ENCODE data around the gene COLQ.

COLQ gene

GRCh38 chr3:15523660-15524417 lies 2.3 kb upstream of the COLQ start:
- WGBS (ENCODE audit: insufficient coverage): 90% methylated on average over 4 of the region's 6 CpGs
- Histone ChIP-seq H3K4me1 (ENCODE audit: control extremely low read depth in 1 of 4, control insufficient read depth in 4 of 4, insufficient read depth in 4 of 4, low read length in 3 of 4) (peaks cover 14 to 43% (median 33%) of the 10 kb centered on the region in 4 experiments), H3K27ac (ENCODE audit: insufficient read depth in 1 of 2, low read depth in 1 of 2, low read length in 2 of 2, poor library complexity in 1 of 2, severe bottlenecking in 2 of 2) (no peak overlapping the region), H3K4me3 (ENCODE audit: control insufficient read depth in 1 of 7, extremely low read depth in 1 of 7, insufficient read depth in 4 of 7, low read depth in 2 of 7, low read length in 6 of 7) (no peak overlapping the region), H3K9me3 (ENCODE audit: control extremely low read depth in 1 of 5, control insufficient read depth in 4 of 5, insufficient read depth in 2 of 5, low read depth in 1 of 5, low read length in 4 of 5) (peaks cover 0 to 1% (median 0%) of the 10 kb centered on the region in 5 experiments), H3K36me3 (ENCODE audit: control insufficient read depth in 4 of 4, insufficient read depth in 4 of 4, low read length in 3 of 4) (no peaks in the 10 kb centered on the region), H3K27me3 (replicated peaks in 2 of 5; ENCODE audit: control insufficient read depth in 4 of 5, insufficient read depth in 5 of 5, low read length in 4 of 5) (no peaks in the 10 kb centered on the region)
- ChIA-PET POLR2A (no interaction called here), CTCF (interaction anchor here (0.6 to 1.6 kb wide), 5 partner anchors 12 to 116 kb away, joined by 3 to 5 read pairs (median 3); no protein-coding TSS in a partner anchor)
- DNase-seq: no peak

DNA sequence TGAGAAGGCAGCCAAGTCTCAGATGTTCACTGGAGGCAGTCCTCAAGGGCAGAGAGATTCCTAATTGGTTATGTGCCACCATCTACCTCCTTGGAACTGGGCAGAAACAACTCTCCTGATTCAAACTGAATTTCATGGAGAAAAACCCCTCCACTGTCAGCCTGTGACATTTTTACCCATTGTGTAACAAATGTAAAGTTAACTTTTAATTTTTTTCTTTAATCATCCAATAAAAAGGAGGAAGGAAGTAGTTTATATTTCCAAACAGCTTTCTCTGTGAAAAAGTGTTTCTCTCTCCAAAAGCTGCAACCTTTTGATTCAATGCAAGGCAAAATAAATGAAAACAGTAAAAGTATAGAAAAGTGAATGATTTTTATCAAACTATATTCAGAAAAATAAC lies 510 bp upstream of the COLQ start:
- POLR2A ChIA-PET: no interaction called here
- H3K4me3 ChIP-seq (ENCODE audit: control insufficient read depth in 1 of 7, extremely low read depth in 1 of 7, insufficient read depth in 4 of 7, low read depth in 2 of 7, low read length in 6 of 7): peak overlapping the region in 2 of 7 experiments; percentile 37 to 58
- H3K36me3 ChIP-seq (ENCODE audit: control insufficient read depth in 4 of 4, insufficient read depth in 4 of 4, low read length in 3 of 4): no peaks in the 10 kb centered on the region
- H3K27me3 ChIP-seq (replicated peaks in 2 of 5; ENCODE audit: control insufficient read depth in 4 of 5, insufficient read depth in 5 of 5, low read length in 4 of 5): no peaks in the 10 kb centered on the region
- H3K27ac ChIP-seq (ENCODE audit: insufficient read depth in 1 of 2, low read depth in 1 of 2, low read length in 2 of 2, poor library complexity in 1 of 2, severe bottlenecking in 2 of 2): no peak overlapping the region
- CTCF ChIA-PET: interaction anchor here (0.6 to 2.3 kb wide), 4 partner anchors 35 to 61 kb away, joined by 3 to 10 read pairs (median 4); no protein-coding TSS in a partner anchor
- DNase-seq: peak in 2 of 3 donors; percentile 21 to 26
- peaks cover 9 to 44% (median 28%) of the 10 kb centered on the region in 4 experiments for H3K4me1 ChIP-seq (ENCODE audit: control extremely low read depth in 1 of 4, control insufficient read depth in 4 of 4, insufficient read depth in 4 of 4, low read length in 3 of 4)
- H3K9me3 ChIP-seq (ENCODE audit: control extremely low read depth in 1 of 5, control insufficient read depth in 4 of 5, insufficient read depth in 2 of 5, low read depth in 1 of 5, low read length in 4 of 5): peaks cover 0 to 1% (median 0%) of the 10 kb centered on the region in 5 experiments

GRCh38 chr3:15520804-15521572 lies 518 bp downstream of the COLQ start:
- peaks cover 9 to 44% (median 28%) of the 10 kb centered on the region in 4 experiments for H3K4me1 ChIP-seq (ENCODE audit: control extremely low read depth in 1 of 4, control insufficient read depth in 4 of 4, insufficient read depth in 4 of 4, low read length in 3 of 4)
- DNase-seq: peak in 1 of 3 donors; percentile 25
- peak overlapping the region in 5 of 7 experiments; percentile 19 to 58 (median 37) for H3K4me3 ChIP-seq (ENCODE audit: control insufficient read depth in 1 of 7, extremely low read depth in 1 of 7, insufficient read depth in 4 of 7, low read depth in 2 of 7, low read length in 6 of 7)
- H3K36me3 ChIP-seq (ENCODE audit: control insufficient read depth in 4 of 4, insufficient read depth in 4 of 4, low read length in 3 of 4): no peaks in the 10 kb centered on the region
- CTCF ChIA-PET: interaction anchor here (0.6 to 2.5 kb wide), 7 partner anchors 10 to 1221 kb away, joined by 3 to 10 read pairs (median 4); no protein-coding TSS in a partner anchor
- H3K9me3 ChIP-seq (ENCODE audit: control extremely low read depth in 1 of 5, control insufficient read depth in 4 of 5, insufficient read depth in 2 of 5, low read depth in 1 of 5, low read length in 4 of 5): peaks cover 0 to 1% (median 0%) of the 10 kb centered on the region in 5 experiments
- no peak overlapping the region for H3K27ac ChIP-seq (ENCODE audit: insufficient read depth in 1 of 2, low read depth in 1 of 2, low read length in 2 of 2, poor library complexity in 1 of 2, severe bottlenecking in 2 of 2)
- H3K27me3 ChIP-seq (replicated peaks in 2 of 5; ENCODE audit: control insufficient read depth in 4 of 5, insufficient read depth in 5 of 5, low read length in 4 of 5): no peaks in the 10 kb centered on the region
- 4% methylated on average over 8 of the region's 14 CpGs for WGBS (ENCODE audit: insufficient coverage)
- POLR2A ChIA-PET: interaction anchor here (1.0 kb wide), 1 partner anchor 36 kb away, joined by 3 read pairs; no protein-coding TSS in a partner anchor

DNA sequence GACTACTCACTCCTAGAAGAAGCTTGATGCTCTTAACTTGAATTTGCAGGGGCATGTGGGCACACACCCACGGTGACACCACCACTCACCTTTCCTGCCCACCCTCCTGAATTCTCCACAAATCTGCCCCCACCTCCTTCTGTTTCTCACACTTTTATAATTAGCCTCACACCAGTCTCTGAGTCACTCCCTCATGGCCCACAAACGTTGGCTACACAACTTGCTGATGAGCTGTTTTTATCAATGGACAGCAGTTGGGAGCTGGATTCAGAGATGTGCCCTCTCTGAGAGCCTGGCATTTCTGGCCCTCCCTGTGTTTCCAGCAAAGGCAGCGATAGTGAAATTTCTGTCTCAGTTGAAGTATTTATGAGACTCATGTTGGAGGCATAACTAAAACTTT lies 1.3 kb downstream of the COLQ start:
- ChIA-PET CTCF (interaction anchor here (1.0 to 2.5 kb wide), 5 partner anchors 9 to 40 kb away, joined by 3 to 10 read pairs (median 5); no protein-coding TSS in a partner anchor), POLR2A (interaction anchor here (1.0 kb wide), 1 partner anchor 36 kb away, joined by 3 read pairs; no protein-coding TSS in a partner anchor)
- peak in 2 of 3 donors; percentile 43 to 65 for DNase-seq
- 48% methylated on average over 2 of the region's 3 CpGs for WGBS (ENCODE audit: insufficient coverage)
- no peaks in the 10 kb centered on the region for H3K9me3 ChIP-seq (ENCODE audit: control extremely low read depth in 1 of 5, control insufficient read depth in 4 of 5, insufficient read depth in 2 of 5, low read depth in 1 of 5, low read length in 4 of 5)
- peaks cover 9 to 44% (median 28%) of the 10 kb centered on the region in 4 experiments for H3K4me1 ChIP-seq (ENCODE audit: control extremely low read depth in 1 of 4, control insufficient read depth in 4 of 4, insufficient read depth in 4 of 4, low read length in 3 of 4)
- no peaks in the 10 kb centered on the region for H3K36me3 ChIP-seq (ENCODE audit: control insufficient read depth in 4 of 4, insufficient read depth in 4 of 4, low read length in 3 of 4)
- H3K27me3 ChIP-seq (replicated peaks in 2 of 5; ENCODE audit: control insufficient read depth in 4 of 5, insufficient read depth in 5 of 5, low read length in 4 of 5): no peaks in the 10 kb centered on the region
- H3K4me3 ChIP-seq (ENCODE audit: control insufficient read depth in 1 of 7, extremely low read depth in 1 of 7, insufficient read depth in 4 of 7, low read depth in 2 of 7, low read length in 6 of 7): peak overlapping the region in 1 of 7 experiments; percentile 33
- no peak overlapping the region for H3K27ac ChIP-seq (ENCODE audit: insufficient read depth in 1 of 2, low read depth in 1 of 2, low read length in 2 of 2, poor library complexity in 1 of 2, severe bottlenecking in 2 of 2)

GRCh38 chr3:15519096-15519495 lies 2.4 kb downstream of the COLQ start:
- 100% methylated on average over 3 of the region's 4 CpGs for WGBS (ENCODE audit: insufficient coverage)
- Histone ChIP-seq H3K36me3 (ENCODE audit: control insufficient read depth in 4 of 4, insufficient read depth in 4 of 4, low read length in 3 of 4) (no peaks in the 10 kb centered on the region), H3K27me3 (replicated peaks in 2 of 5; ENCODE audit: control insufficient read depth in 4 of 5, insufficient read depth in 5 of 5, low read length in 4 of 5) (no peaks in the 10 kb centered on the region), H3K27ac (ENCODE audit: insufficient read depth in 1 of 2, low read depth in 1 of 2, low read length in 2 of 2, poor library complexity in 1 of 2, severe bottlenecking in 2 of 2) (no peak overlapping the region), H3K4me3 (ENCODE audit: control insufficient read depth in 1 of 7, extremely low read depth in 1 of 7, insufficient read depth in 4 of 7, low read depth in 2 of 7, low read length in 6 of 7) (no peak overlapping the region), H3K9me3 (ENCODE audit: control extremely low read depth in 1 of 5, control insufficient read depth in 4 of 5, insufficient read depth in 2 of 5, low read depth in 1 of 5, low read length in 4 of 5) (no peaks in the 10 kb centered on the region), H3K4me1 (ENCODE audit: control extremely low read depth in 1 of 4, control insufficient read depth in 4 of 4, insufficient read depth in 4 of 4, low read length in 3 of 4) (peaks cover 9 to 53% (median 34%) of the 10 kb centered on the region in 4 experiments)
- CTCF ChIA-PET: interaction anchor here (0.7 to 2.5 kb wide), 5 partner anchors 12 to 74 kb away, joined by 3 to 7 read pairs (median 4); no protein-coding TSS in a partner anchor
- POLR2A ChIA-PET: no interaction called here
- no peak for DNase-seq

GRCh38 chr3:15514663-15515340 lies 6.7 kb downstream of the COLQ start:
- CTCF ChIA-PET: interaction anchor here (0.8 to 2.2 kb wide), 2 partner anchors 16 to 87 kb away, joined by 3 to 4 read pairs; partner anchors contain the start of genes EAF1 and METTL6
- Histone ChIP-seq H3K4me1 (ENCODE audit: control extremely low read depth in 1 of 4, control insufficient read depth in 4 of 4, insufficient read depth in 4 of 4, low read length in 3 of 4) (peaks cover 0 to 35% (median 22%) of the 10 kb centered on the region in 4 experiments), H3K4me3 (ENCODE audit: control insufficient read depth in 1 of 7, extremely low read depth in 1 of 7, insufficient read depth in 4 of 7, low read depth in 2 of 7, low read length in 6 of 7) (no peak overlapping the region), H3K9me3 (ENCODE audit: control extremely low read depth in 1 of 5, control insufficient read depth in 4 of 5, insufficient read depth in 2 of 5, low read depth in 1 of 5, low read length in 4 of 5) (no peaks in the 10 kb centered on the region), H3K27ac (ENCODE audit: insufficient read depth in 1 of 2, low read depth in 1 of 2, low read length in 2 of 2, poor library complexity in 1 of 2, severe bottlenecking in 2 of 2) (no peak overlapping the region), H3K27me3 (replicated peaks in 2 of 5; ENCODE audit: control insufficient read depth in 4 of 5, insufficient read depth in 5 of 5, low read length in 4 of 5) (no peaks in the 10 kb centered on the region), H3K36me3 (ENCODE audit: control insufficient read depth in 4 of 4, insufficient read depth in 4 of 4, low read length in 3 of 4) (no peaks in the 10 kb centered on the region)
- WGBS (ENCODE audit: insufficient coverage): 100% methylated on average over 2 of the region's 4 CpGs
- DNase-seq: no peak
- POLR2A ChIA-PET: no interaction called here
